ENCODE measurements around the gene PDYN.

The PDYN gene

GRCh38 chr20:1951436-1952115 is 42.3 kb downstream of the PDYN start:
- no peak for DNase-seq (ENCODE audit: low read depth)

GRCh38 chr20:1950836-1951235 is 43.0 kb downstream of the PDYN start:
- no peak for DNase-seq (ENCODE audit: low read depth)

GRCh38 chr20:1949347-1950100 is 44.3 kb downstream of the PDYN start:
- DNase-seq (ENCODE audit: low read depth) = no peak

GRCh38 chr20:1947535-1947846 is 46.4 kb downstream of the PDYN start:
- no peak for DNase-seq (ENCODE audit: low read depth)

- no peak for DNase-seq (ENCODE audit: low read depth)
Measured at GRCh38 chr20:1946762-1947534, 46.9 kb downstream of the PDYN start.

- no peak for DNase-seq (ENCODE audit: low read depth)
Measured at GRCh38 chr20:1946442-1946761, 47.5 kb downstream of the PDYN start.

GRCh38 chr20:1945660-1946059 is 48.2 kb downstream of the PDYN start:
- no peak for DNase-seq (ENCODE audit: low read depth)

- no peak for DNase-seq (ENCODE audit: low read depth)
Measured at GRCh38 chr20:1945134-1945618, 48.7 kb downstream of the PDYN start.

GRCh38 chr20:1944345-1945091 is 49.3 kb downstream of the PDYN start:
- DNase-seq (ENCODE audit: low read depth) = no peak

- DNase-seq (ENCODE audit: low read depth) = no peak
Measured at GRCh38 chr20:1943275-1944002, 50.4 kb downstream of the PDYN start.

GRCh38 chr20:1942486-1943274 is 51.2 kb downstream of the PDYN start:
- DNase-seq (ENCODE audit: low read depth) = no peak

GRCh38 chr20:1942061-1942460 is 51.8 kb downstream of the PDYN start:
- no peak for DNase-seq (ENCODE audit: low read depth)

- DNase-seq (ENCODE audit: low read depth) = no peak
Measured at GRCh38 chr20:1941226-1941625, 52.6 kb downstream of the PDYN start.

- DNase-seq (ENCODE audit: low read depth) = no peak
Measured at GRCh38 chr20:1940581-1940980, 53.3 kb downstream of the PDYN start.

GRCh38 chr20:1939270-1939595 is 54.6 kb downstream of the PDYN start:
- no peak for DNase-seq (ENCODE audit: low read depth)

GRCh38 chr20:1938464-1939269 is 55.2 kb downstream of the PDYN start:
- DNase-seq (ENCODE audit: low read depth) = no peak

GRCh38 chr20:1937316-1937976 is 56.4 kb downstream of the PDYN start:
- DNase-seq (ENCODE audit: low read depth) = no peak

GRCh38 chr20:1935696-1936366 is 58.0 kb downstream of the PDYN start:
- no peak for DNase-seq (ENCODE audit: low read depth)
